Thoracic aorta (tissue), 2 donors: Measurements from ENCODE around the gene ZMYND10. TPM values are rescaled to one million over a fixed set of nuclear protein-coding genes. Genes with fewer than 3 reads are reported as not detected.

ENCODE experiments used
- ATAC-seq: fragments of 150-250 bp; one replicate; pipeline ENCODE4 v1.8.0; 2017; ENCODE audit warnings: low read depth; ENCODE audit not compliant: insufficient number of reproducible peaks, low FRiP score
- DNase-seq: peaks from one replicate; pipeline ENCODE4 v3.0.0-alpha.2; 2020; ENCODE audit warnings: low spot score
- H3K27ac ChIP-seq, 2 donors: fragments of 200-600 bp; sonication (generic); 1 replicate in 1 of 2; 2 replicates in 1 of 2; pipeline ENCODE4 v1.5.1; 2016; ENCODE audit warnings: mild to moderate bottlenecking in 2 of 2, moderate library complexity in 2 of 2
- H3K27me3 ChIP-seq: fragments of 200-600 bp; sonication (generic); replicated peaks from 2 replicates; pipeline ENCODE4 v1.6.0; 2016; ENCODE audit warnings: mild to moderate bottlenecking; ENCODE audit not compliant: insufficient read depth
- H3K36me3 ChIP-seq: fragments of 200-600 bp; sonication (generic); one replicate; pipeline ENCODE4 v1.5.1; 2016
- H3K4me1 ChIP-seq, 2 donors: fragments of 200-600 bp; sonication (generic); 1 replicate in 1 of 2; 2 replicates in 1 of 2; pipeline versions ENCODE4 v1.5.1 to v1.6.0; 2016; ENCODE audit warnings: low read depth in 2 of 2, mild to moderate bottlenecking in 1 of 2; ENCODE audit not compliant: control insufficient read depth in 1 of 2
- H3K4me3 ChIP-seq: fragments of 200-600 bp; sonication (generic); 2 replicates; pipeline ENCODE4 v1.5.1; 2016; ENCODE audit warnings: mild to moderate bottlenecking
- H3K9me3 ChIP-seq: fragments of 200-600 bp; sonication (generic); 2 replicates; pipeline ENCODE4 v1.5.1; 2016
- total RNA-seq, 2 donors: library from RNA; depleted of rRNA; stranded (reverse); fragments of >200 nt; gene quantifications; one replicate each; pipeline versions ENCODE4 v1.1.0 to v1.2.3, GENCODE V29; 2016
- TF ChIP-seq, protein P1 (sequence below): fragments of 200-600 bp; sonication (generic); IDR thresholded peaks from one replicate; pipeline ENCODE4 v1.5.1; 2019; ENCODE audit warnings: antibody characterized with exemption

ZMYND10 gene
- total RNA-seq, 2 donors from 2014 or later: not detected

GRCh38 chr3:50292159-50293078 lies 53.1 kb downstream of the ZMYND10 start, which contains the start of gene IFRD2:
IFRD2 (minus strand) TSS chr3:50292429; CDS start chr3:50292274, 155 bp downstream.
- peaks cover 8 to 21% of the 10 kb centered on the region in 2 donors for H3K4me1 ChIP-seq
- TF ChIP-seq, protein P1, sequence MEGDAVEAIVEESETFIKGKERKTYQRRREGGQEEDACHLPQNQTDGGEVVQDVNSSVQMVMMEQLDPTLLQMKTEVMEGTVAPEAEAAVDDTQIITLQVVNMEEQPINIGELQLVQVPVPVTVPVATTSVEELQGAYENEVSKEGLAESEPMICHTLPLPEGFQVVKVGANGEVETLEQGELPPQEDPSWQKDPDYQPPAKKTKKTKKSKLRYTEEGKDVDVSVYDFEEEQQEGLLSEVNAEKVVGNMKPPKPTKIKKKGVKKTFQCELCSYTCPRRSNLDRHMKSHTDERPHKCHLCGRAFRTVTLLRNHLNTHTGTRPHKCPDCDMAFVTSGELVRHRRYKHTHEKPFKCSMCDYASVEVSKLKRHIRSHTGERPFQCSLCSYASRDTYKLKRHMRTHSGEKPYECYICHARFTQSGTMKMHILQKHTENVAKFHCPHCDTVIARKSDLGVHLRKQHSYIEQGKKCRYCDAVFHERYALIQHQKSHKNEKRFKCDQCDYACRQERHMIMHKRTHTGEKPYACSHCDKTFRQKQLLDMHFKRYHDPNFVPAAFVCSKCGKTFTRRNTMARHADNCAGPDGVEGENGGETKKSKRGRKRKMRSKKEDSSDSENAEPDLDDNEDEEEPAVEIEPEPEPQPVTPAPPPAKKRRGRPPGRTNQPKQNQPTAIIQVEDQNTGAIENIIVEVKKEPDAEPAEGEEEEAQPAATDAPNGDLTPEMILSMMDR: no peak
- H3K27ac ChIP-seq: peak within 1 kb of the TSS; percentile 88 to 91
- ATAC-seq (peak; percentile 93), DNase-seq (peak; percentile 87)
- H3K4me3 ChIP-seq: peak within 1 kb of the TSS; percentile 92
- H3K9me3 ChIP-seq: no peaks in the 10 kb centered on the region
- no peaks in the 10 kb centered on the region for H3K27me3 ChIP-seq
- peaks cover 22% of the 10 kb centered on the region for H3K36me3 ChIP-seq

Other genes starting within 250 kb of the ZMYND10 start
- 10 to 100 TPM; 25.5 to 35.1 TPM for gene SEMA3F, start 190.4 kb downstream of the ZMYND10 start, total RNA-seq
- gene GNAT1, start 154.1 kb downstream of the ZMYND10 start, total RNA-seq: under 1 TPM in 1 of 2 donors, not detected in 1; 0.54 TPM
- under 1 TPM in 1 of 2 donors, not detected in 1; 0.28 TPM for gene SLC38A3, start 140.5 kb downstream of the ZMYND10 start, total RNA-seq
- gene GNAI2, start 109.5 kb downstream of the ZMYND10 start, total RNA-seq: 100 to 1,000 TPM; 183 to 337 TPM
- 10 to 100 TPM; 53.6 to 57.2 TPM for gene SEMA3B, start 76.6 kb downstream of the ZMYND10 start, total RNA-seq
- gene LSMEM2, start 66.6 kb downstream of the ZMYND10 start, total RNA-seq: not detected
- gene IFRD2, start 53.3 kb downstream of the ZMYND10 start, total RNA-seq: 100 to 1,000 TPM in 1 of 2 donors, 10 to 100 TPM in 1; 43.3 to 118 TPM
- gene HYAL3, start 46.3 kb downstream of the ZMYND10 start, total RNA-seq: 1 to 10 TPM in 1 of 2 donors, under 1 TPM in 1; 0.35 to 1.4 TPM
- 1 to 10 TPM; 8.3 to 8.7 TPM for gene NAA80, start 46.3 kb downstream of the ZMYND10 start, total RNA-seq
- 1 to 10 TPM; 5.8 to 6.1 TPM for gene HYAL1, start 42.2 kb downstream of the ZMYND10 start, total RNA-seq
- 10 to 100 TPM; 86.5 to 87.5 TPM for gene HYAL2, start 23.0 kb downstream of the ZMYND10 start, total RNA-seq
- gene TUSC2, start 17.5 kb downstream of the ZMYND10 start, total RNA-seq: 10 to 100 TPM; 12.6 to 19.4 TPM
- gene RASSF1, start 4.9 kb downstream of the ZMYND10 start, total RNA-seq: 10 to 100 TPM; 45.2 to 72.2 TPM
- gene NPRL2, start 5.0 kb upstream of the ZMYND10 start, total RNA-seq: 10 to 100 TPM; 15.4 to 21.0 TPM
- gene CYB561D2, start 5.1 kb upstream of the ZMYND10 start, total RNA-seq: 10 to 100 TPM; 22.5 to 29.4 TPM
- gene TMEM115, start 13.8 kb upstream of the ZMYND10 start, total RNA-seq: 10 to 100 TPM; 55.0 to 57.7 TPM
- 1 to 10 TPM; 2.3 to 4.2 TPM for gene CACNA2D2, start 157.9 kb upstream of the ZMYND10 start, total RNA-seq
- 10 to 100 TPM in 1 of 2 donors, 1 to 10 TPM in 1; 7.8 to 19.0 TPM for gene C3orf18, start 222.0 kb upstream of the ZMYND10 start, total RNA-seq
- gene HEMK1, start 223.8 kb upstream of the ZMYND10 start, total RNA-seq: 10 to 100 TPM in 1 of 2 donors, 1 to 10 TPM in 1; 5.4 to 12.7 TPM